GM18526 (cell line): Measurements from ENCODE around the gene TMEM209.

Source experiments
- POLR2A ChIP-seq: IDR thresholded peaks from 3 replicates; pipeline ENCODE4 v1.6.1; 2011; ENCODE audit not compliant: insufficient read length; ENCODE audit errors: extremely low read depth

Gene TMEM209

GRCh38 chr7:130218806-130219620, 13.8 kb upstream of the TMEM209 start:
- TF ChIP-seq POLR2A = no peak

GRCh38 chr7:130216750-130217149, 11.5 kb upstream of the TMEM209 start:
- TF ChIP-seq POLR2A = no peak

GRCh38 chr7:130216025-130216424, 10.8 kb upstream of the TMEM209 start:
- no peak for TF ChIP-seq POLR2A

GRCh38 chr7:130213828-130214227, 8.6 kb upstream of the TMEM209 start:
- TF ChIP-seq POLR2A = no peak

GRCh38 chr7:130210181-130210935, 5.2 kb upstream of the TMEM209 start:
- TF ChIP-seq POLR2A = no peak

- no peak for TF ChIP-seq POLR2A
Observed at GRCh38 chr7:130208516-130208915, 3.3 kb upstream of the TMEM209 start.

- no peak for TF ChIP-seq POLR2A
Observed at GRCh38 chr7:130207642-130208041, 2.4 kb upstream of the TMEM209 start, which contains the start of gene SSMEM1. TSS of gene SSMEM1 (plus strand) at chr7:130207860. CDS start at chr7:130207911, 51 bp downstream.

- TF ChIP-seq POLR2A = no peak
Observed at GRCh38 chr7:130207033-130207432, 1.8 kb upstream of the TMEM209 start.

- no peak for TF ChIP-seq POLR2A
Observed at GRCh38 chr7:130201796-130202195, 3.4 kb downstream of the TMEM209 start.

- no peak for TF ChIP-seq POLR2A
Observed at GRCh38 chr7:130197094-130197493, 8.1 kb downstream of the TMEM209 start.

GRCh38 chr7:130196476-130196875, 8.7 kb downstream of the TMEM209 start:
- TF ChIP-seq POLR2A = no peak

GRCh38 chr7:130195396-130195795, 9.8 kb downstream of the TMEM209 start:
- TF ChIP-seq POLR2A = no peak

- no peak for TF ChIP-seq POLR2A
Observed at GRCh38 chr7:130191791-130192190, 13.4 kb downstream of the TMEM209 start.

- TF ChIP-seq POLR2A = no peak
Observed at GRCh38 chr7:130189343-130189742, 15.9 kb downstream of the TMEM209 start.

GRCh38 chr7:130187360-130187759, 17.8 kb downstream of the TMEM209 start:
- TF ChIP-seq POLR2A = no peak

GRCh38 chr7:130182990-130183389, 22.2 kb downstream of the TMEM209 start:
- no peak for TF ChIP-seq POLR2A
